Upper lobe of left lung (tissue), 4 donors: Measurements from ENCODE around the gene CIT.
"Not testable (repeated sequence)": the region's sequence is repeated elsewhere in the genome, so short reads cannot be mapped to it uniquely, and the experiment has no call there.

Source experiments
- CTCF ChIP-seq, 6 experiments: fragments of 450-650 bp in 4 of 6; fragments of 200-600 bp in 2 of 6; sonication (generic) in 2 of 6; IDR thresholded peaks; one replicate each; pipeline ENCODE4 v1.5.1; 2016 to 2019; ENCODE audit warnings: antibody characterized with exemption in 6 of 6
- POLR2A ChIP-seq, 4 donors: fragments of 450-650 bp; IDR thresholded peaks; one replicate each; pipeline ENCODE4 v1.5.1; 2016 to 2017; ENCODE audit warnings: antibody characterized with exemption in 4 of 4, mild to moderate bottlenecking in 2 of 4
- POLR2AphosphoS5 ChIP-seq, 2 donors: sonication (generic); formaldehyde crosslinking; IDR thresholded peaks; one replicate each; pipeline ENCODE4 v1.5.1; 2017; ENCODE audit warnings: antibody characterized with exemption in 2 of 2

DNA sequence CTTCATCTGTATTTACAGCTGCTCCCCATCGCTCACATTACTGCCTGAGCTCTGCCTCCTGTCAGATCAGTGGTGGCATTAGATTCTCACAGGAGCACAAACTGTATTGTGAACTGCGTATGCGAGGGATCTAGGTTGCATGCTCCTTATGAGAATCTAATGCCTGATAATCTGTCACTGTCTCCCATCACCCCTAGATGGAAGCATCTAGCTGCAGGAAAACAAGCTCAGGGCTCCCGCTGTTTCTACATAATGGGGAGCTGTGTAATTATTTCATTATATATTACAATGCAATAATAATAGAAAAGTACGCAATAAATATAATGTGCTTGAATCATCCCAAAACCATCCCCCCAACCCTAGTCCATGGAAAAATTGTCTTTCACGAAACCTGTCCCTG lies 219.0 kb downstream of the CIT start:
- not testable (repeated sequence) for TF ChIP-seq POLR2AphosphoS5, CTCF, POLR2A (IDR thresholded peaks at IDR 0.05)
